ENCODE data around the gene DUSP9.

- no peak for TF ChIP-seq SNAI2 (CRISPR knock-in tag; IDR thresholded peaks at IDR 0.05)
- no peak for TF ChIP-seq ARNTL (CRISPR knock-in tag; IDR thresholded peaks at IDR 0.05; ENCODE audit: borderline replicate concordance, low read depth)
- no peak for TF ChIP-seq ZNF565 (CRISPR knock-in tag; conservative IDR thresholded peaks at IDR 0.05; ENCODE audit: low read depth)
- no peak for TF ChIP-seq CSDC2 (CRISPR knock-in tag; IDR thresholded peaks at IDR 0.05)
- no peak for TF ChIP-seq BACH2 (CRISPR knock-in tag; IDR thresholded peaks at IDR 0.05; ENCODE audit: borderline replicate concordance)
- TF ChIP-seq ZNF70 (CRISPR knock-in tag; IDR thresholded peaks at IDR 0.05): no peak
- TF ChIP-seq ISL1 (CRISPR knock-in tag; IDR thresholded peaks at IDR 0.05): no peak
- TF ChIP-seq ESRRG (CRISPR knock-in tag; IDR thresholded peaks at IDR 0.05): no peak
- no peak for TF ChIP-seq CSRNP3 (CRISPR knock-in tag; IDR thresholded peaks at IDR 0.05)
Measured at GRCh38 chrX:153647461-153648357, 706 bp downstream of the DUSP9 start.

Measured in SK-N-SH treated with all-trans-retinoic acid at 6 μM for 48 hours (cell line).